NCI-H1092 treated with DMSO at 0.1 percent for 48 hours (cell line): ENCODE measurements around the gene HS3ST6.
"Not testable (repeated sequence)": the region's sequence is repeated elsewhere in the genome, so short reads cannot be mapped to it uniquely, and the experiment has no call there.

Experiments used
- DNase-seq: peaks from one replicate; lab custom pipeline; 2025; lab: John Stamatoyannopoulos, UW

HS3ST6 gene

DNA sequence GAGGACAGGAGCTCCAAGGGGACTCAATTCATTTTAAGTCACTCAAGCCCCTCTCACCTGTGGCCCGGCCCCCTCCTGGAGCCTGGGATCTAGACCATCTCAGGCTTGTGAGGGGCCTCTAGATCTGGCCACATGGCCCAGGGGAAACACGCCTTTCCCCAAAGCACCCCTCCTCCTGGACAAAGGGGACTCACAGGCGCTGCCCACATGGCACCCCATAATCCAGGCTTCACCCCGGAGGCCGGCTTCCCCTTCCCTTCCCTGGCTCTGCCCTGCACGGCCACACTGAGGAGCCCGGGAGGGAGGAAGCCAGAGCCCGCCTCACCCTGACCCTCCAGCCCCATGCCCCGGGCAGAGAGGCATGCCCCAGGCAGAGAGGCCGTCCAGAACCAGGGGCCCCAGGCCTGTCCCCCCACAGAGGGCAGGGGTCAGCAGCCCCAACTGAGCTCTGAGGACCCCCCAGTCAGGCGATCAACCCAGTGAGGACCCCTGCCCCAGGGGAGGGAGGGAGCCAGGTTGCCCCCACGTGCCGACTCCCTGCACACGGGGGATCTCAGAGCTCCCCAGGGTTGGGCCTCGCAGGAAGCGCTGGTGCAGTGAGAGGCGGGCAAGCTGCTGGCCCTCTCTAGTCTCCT lies 10.9 kb downstream of the HS3ST6 start:
- DNase-seq: no peak

DNA sequence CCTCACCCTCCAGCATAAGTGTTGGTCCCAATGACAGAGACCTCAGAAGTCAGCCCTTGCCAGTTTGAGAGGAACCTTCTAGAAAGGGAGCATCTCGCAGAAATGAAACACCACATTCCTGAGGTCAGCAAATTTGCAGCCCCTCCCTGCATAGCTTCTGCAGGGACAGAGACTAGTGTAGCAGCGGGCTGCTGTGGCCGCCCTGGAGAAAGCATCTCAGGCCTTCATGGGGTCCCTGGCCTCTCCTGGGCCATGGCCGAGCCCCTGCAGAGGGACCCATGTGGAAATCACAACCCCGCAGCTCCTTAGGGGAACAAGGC lies 11.4 kb downstream of the HS3ST6 start:
- DNase-seq: no peak

DNA sequence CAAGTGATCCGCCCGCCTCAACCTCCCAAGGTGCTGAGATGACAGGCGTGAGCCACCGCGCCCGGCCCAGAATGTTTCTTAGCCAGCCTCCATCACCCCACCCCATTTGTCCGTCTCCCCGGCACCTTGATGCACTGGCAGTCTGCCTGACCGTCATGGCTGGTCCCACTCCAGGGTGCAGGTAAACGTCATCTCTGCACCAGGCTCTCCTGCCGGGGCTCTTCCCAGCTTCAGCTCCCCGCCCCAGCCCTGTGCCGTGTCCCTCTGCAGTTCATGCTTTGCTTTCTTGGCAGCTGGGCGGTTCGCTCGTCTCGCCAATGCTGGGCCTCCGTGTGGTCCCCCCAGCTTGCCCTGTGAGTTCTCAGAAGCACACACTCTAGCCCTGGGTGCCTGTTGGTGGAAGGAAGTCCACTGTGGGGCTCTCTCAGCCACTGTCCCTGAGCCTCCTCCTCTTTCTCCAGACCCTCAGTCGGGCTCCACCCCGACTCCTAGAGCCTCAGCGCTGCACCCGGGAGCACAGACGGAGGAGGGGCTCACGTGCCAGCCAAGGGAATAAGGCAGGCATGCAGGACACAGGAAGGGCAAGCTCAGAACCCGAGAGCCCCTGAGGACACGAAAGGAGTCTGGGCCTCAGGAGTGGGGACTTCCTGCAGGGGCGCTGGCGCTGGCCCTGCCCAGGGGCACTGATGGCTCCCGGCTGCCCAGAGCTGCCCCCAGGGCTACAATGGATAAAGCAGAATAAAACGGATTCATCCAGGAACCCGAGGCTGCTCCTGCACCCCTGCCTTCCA lies 12.0 kb downstream of the HS3ST6 start:
- peak; percentile 42 for DNase-seq

DNA sequence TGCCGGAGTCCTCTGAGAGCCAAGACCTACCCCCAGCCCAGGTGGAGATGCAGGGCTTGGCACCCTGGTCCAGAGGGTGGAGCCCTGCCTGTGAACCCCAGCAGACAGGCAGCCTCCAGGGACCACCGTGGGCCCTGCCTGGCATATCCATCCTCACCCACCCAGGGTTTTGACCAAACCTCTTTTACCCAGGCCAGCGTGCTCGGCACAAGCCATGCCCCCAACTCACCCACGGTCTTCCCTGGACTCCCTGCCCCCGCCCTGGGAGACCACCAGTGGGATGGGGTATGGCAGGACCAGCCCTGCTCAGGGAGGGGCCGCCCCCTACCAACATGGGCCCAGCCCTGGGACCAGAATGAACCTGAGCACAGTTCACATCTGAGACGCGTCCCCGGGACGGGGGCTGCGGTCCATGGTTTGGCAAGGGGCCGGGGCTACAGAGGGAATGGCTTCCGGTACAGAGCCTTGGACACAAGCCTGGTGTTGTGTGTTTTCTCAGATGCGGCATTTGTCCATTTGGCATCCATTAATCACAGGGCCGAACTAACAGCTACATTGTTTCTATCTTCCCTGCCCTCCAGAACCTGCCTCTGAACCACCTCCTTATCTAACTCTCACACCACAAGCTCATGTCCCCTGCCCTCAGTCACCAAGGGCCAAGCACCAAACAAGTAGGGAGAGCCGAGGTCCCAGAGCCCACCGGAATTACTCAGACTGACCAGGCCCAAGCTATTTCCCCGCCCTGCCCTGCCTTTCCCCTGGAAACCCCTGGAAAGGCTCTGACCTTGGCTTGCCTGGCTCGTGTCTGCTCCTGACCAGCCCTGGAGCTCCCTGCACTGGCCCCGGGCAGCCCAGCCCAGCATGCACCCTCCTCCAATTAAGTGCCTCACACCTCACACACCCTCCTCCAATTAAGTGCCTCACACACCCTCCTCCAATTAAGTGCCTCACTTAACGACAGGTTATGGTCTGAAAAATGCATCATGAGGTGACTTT lies 14.1 kb downstream of the HS3ST6 start:
- no peak for DNase-seq

DNA sequence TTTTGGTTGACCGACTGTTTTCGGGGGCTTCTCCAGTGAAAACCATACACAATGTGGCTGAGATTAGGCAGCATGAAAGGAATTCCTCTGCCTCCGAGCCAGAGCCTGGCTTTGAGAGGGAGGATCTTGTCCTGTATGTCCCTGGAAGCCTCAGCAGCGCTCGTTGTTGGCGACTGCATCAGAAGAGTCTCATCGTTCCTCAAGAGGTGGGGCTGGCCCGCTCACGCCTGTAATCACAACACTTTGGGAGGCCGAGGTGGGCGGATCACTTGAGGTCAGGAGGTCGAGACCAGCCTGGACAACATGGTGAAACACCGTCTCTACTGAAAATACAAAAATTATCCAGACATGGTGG lies 15.0 kb downstream of the HS3ST6 start:
- no peak for DNase-seq

DNA sequence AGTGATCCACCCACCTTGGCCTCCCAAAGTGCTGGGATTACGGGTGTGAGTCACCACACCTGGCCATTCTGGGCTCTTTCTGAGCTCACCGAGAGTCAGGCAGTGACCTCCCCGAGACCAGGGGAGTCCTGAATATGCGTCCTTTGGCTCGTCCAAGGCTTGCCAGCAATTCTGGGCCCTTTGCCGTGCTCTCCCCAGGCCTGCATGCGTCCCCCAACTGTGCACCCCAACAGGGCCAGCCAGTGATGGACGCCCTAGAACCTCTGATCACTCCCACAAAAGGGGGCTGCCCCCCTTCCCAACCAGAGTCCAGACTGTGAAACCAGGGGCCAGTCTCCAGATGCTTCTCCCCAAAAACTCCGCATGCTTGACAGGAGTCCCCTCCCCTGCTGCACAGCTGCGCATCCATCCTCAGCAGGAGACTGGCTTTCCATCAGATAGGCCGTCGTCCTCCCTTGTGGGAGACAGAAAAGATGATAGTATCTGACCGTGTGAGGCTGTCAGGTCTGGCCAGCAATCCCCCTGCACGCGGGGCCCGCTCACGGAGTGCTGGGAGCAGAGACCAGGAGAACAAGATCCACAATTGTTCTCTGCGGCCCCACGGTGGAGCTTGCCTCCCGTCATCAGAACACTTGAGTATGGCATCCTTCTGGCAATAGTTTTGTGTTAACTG lies 15.5 kb downstream of the HS3ST6 start:
- DNase-seq: no peak

DNA sequence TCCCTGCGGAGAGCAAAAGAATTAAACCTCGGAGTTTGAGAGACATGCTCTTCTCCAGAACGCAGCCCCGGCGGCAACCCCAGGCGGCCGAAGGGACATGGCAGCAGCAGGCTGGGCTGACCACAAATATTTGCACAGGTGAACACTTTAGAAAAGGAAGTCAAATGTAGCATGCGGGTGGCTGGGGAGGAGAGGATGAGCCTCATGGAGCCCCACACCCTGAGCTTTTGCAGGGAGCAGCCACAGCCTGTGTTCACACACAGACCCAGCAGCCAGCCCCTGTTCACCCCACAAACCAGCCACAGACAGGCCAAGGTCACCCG lies 17.8 kb downstream of the HS3ST6 start:
- peak; percentile 92 for DNase-seq

DNA sequence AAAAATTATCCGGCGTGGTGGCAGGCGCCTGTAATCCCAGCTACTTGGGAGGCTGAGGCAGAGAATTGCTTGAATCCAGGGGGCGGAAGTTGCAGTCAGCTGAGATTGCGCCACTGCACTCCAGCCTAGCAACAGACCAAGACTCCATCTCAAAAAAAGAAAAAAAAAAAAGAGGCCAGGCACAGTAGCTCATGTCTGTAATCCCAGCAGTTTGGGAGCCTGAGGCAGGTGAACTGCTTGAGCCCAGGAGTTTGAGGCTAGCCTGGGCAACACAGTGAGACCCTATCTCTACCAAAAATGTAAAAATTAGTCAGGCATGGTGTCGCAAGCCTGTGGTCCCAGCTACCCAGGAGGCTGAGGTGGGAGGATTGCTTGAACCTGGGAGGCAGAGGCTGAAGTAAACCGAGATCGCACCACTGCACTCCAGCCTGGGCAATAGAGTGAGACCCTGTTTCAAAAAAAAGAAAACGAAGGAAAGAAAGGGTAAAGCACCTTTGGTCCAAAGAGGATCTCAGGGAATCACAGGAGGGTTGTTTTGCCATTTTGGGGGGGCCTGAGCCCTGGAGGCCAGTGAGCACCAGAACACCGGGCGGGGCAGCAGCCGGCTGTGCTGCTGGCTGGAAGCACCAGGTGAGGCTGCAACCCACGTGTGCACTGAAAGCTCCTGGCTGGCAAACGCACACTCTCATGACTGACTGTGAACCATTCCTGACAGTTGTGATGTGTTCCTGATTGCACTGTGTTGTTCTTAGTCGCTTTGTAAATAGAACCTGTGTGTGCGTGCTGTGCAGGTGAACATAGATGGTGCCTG lies 18.4 kb downstream of the HS3ST6 start:
- peak; percentile 92 for DNase-seq

DNA sequence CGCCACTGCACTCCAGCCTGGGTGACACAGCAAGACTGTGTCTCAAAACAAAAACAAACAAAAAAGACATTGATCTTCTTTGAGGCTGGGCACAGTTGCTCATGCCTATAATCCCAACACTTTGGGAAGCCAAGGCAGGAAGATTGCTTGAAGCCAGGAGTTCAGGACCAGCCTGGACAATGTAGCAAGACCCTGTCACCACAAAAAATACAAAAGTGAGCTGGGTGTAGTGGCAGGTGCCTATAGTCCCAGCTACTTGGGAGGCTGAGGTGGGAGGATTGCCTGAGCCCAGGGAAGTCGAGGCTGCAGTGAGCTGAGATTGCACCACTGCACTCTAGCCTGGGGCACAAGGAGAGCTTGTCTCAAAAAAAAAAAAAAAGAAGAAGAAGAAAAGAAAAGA lies 20.5 kb downstream of the HS3ST6 start:
- DNase-seq: not testable (repeated sequence)

DNA sequence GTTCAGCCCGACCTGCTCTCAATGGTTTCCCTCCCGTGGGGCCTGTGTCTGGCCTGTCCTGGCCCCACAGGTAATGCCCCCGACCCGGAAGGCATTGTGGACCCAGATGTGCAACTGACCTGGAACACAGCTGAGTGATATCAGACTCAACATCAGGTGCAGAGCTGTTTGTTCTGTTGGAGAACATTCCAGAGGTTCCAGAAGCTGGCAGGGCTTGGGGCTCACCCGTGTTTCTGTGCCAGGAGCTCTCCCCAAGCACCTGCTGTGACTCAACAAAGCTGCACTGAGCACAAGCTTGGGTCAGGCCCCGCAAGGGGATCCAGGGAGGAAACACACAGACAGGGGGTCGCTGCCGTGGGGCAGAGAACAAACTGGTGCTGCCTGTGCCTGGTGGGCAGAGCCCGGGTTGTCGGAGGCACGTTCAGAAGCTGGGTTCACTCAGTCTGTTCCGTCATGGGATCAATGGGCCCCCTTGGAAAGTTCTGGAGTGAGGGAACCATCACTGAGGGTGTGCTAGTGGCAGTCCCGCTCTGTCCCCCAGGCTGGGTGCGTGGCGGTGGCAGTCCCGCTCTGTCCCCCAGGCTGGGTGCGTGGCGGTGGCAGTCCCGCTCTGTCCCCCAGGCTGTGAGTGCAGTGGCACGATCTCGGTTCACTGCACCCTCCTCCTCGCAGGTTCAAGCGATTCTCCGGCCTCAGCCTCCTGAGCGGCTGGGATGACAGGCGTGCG lies 22.1 kb downstream of the HS3ST6 start:
- DNase-seq: no peak

DNA sequence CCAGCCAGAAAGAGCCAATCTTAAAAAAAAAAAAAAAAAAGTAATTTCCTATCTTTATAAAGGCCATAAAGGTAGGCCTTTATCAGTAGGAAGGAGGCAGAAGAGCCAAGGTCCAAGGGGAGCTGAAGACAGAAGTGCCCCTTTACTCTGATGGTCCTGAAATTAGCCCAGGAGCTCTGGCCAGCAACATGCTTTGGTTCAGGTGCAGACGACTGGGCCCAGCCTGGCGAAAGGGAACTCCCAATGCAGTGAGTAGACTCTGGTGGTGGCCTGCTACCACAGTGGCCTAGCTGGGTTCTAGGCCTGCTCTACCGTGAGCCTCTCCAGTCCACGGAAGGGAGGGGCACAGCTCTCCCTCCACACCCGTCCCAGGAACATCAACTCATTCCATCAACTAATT lies 23.1 kb downstream of the HS3ST6 start:
- no peak for DNase-seq

DNA sequence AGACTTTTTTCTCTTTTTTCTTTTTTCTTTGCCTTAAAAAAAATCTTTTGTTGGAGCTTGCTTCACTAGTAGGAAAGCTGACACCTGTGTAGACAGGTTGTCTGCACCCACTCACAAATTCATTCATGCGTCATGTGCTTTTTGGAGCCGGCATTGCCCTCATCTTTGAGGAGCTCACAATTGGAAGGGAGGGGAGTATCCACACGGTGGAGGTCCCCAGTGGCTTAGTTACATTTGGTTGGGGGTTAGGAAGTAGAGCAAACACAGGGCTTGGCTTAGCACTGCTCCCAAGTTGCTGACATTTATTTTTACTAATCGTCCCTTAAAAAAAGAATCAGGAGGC lies 27.5 kb downstream of the HS3ST6 start:
- peak; percentile 45 for DNase-seq

DNA sequence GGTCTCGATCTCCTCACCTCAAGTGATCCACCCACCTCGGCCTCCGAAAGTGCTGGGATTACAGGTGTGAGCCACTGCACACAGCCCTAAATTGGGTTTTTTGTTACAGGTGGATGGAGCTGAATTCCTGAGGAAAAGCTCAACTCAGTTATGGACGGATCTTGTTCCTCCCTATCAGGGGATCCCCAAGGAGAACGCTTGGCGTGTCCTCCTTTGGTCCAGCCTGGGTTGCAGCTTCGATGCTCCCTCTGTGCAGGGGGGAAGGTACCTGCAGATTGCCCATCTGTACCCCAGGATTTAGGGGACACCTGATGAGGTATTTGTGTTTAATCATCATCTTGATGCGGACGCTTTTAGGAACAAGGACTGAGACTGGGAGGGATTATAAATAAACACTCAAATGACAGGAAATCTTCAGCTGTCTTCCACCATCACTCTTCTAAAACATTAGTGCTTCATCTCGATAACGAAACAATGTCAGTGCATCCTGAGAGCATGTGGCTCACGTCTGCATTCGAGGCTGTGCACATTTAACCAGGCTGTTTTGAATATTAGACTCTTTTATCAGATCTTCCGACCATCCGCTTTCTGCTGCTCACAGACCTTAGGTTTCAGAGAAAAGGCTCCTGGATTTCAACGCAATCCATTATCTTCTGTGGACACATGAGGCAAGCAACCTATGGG lies 28.0 kb downstream of the HS3ST6 start:
- no peak for DNase-seq

DNA sequence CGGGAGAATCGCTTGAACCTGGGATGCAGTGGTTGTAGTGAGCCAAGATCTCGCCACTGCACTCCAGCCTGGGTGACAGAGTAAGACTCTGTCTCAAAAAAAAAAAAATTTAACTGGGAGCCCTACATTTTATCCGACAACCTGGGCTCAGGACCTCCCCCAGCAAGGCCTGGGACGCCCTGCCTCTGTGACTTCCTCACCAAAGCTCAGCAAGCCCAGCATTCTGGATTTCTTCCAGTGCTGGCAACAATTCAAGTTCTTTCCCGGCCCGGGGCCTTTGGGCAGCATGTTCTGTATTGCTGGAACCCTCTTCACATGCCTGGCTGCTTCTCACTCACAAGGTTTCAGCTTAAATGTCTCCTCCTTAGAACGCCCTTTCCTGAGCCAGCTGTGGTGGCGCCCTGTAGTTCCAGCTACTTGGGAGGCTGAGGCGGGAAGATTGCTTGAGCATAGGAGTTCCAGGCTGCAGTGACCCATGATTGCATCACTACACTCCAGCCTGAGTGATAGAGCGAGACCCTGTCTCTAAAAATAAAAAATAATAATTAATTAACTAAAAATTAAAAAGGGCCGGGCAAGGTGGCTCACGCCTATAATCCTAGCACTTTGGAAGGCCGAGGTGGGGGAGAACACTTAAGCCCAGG lies 30.4 kb downstream of the HS3ST6 start:
- DNase-seq: no peak

DNA sequence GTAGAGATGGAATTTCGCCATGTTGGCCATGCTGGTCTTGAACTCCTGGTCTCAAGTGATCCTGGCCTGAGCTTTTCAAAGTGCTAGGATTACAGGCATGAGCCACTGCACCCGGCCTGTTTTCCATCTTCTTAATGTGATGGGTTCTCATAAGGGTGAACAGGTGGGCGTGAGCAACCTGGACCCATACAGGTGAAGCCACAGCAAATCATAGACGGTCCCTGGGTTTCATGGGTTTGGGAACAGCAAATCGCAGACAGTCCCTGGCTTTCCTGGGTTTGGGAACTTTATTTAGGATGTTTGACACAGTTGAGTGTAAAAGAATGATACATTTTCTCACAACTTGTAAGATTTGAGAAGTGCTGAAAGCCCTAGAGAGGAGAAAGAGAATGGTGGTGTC lies 33.3 kb downstream of the HS3ST6 start:
- no peak for DNase-seq

DNA sequence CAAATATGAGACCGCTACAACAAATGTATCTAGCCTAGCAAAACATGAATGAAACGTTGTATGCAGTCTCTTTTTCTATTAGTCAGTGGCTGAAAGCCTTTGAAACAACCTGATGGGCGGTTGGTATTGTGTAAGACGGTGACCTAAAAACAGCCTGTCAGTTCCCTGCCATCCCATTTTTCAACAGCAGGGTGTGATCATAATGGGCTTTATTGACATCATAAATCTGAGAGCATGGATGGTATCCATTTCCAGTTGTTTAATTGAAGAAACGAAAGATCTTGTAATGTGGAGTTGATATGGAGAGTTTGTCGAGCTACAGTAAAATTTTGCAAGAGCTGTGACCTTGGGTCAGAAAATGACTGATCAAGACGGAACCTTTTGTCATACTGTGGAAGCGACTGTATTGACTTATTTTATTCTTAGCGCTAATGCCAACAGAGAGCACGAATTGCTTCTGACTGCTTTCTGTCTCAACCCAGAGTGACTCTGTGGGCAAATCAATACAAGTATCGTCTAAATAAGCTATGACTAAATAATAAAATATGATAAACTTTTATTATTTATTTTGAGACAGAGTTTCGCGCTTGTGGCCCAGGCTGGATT lies 34.0 kb downstream of the HS3ST6 start:
- no peak for DNase-seq

DNA sequence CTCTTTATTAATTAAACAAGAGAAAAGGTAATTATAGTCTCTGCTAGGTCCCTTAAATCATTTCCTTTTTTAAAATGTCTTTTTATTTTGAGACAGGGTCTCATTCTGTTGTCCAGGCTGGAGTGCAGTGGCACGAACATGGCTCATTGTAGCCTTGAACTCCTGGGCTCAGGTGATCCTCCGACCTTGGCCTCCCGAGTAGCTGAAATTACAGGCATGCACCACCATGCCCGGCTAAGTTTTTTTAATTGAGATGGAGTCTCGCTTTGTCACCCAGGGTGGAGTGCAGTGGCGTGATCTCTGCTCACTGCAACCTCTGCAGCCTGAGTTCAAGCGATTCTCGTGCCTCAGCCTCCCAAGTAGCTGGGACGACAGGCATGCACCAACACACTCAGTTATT lies 37.0 kb downstream of the HS3ST6 start:
- DNase-seq: not testable (repeated sequence)

DNA sequence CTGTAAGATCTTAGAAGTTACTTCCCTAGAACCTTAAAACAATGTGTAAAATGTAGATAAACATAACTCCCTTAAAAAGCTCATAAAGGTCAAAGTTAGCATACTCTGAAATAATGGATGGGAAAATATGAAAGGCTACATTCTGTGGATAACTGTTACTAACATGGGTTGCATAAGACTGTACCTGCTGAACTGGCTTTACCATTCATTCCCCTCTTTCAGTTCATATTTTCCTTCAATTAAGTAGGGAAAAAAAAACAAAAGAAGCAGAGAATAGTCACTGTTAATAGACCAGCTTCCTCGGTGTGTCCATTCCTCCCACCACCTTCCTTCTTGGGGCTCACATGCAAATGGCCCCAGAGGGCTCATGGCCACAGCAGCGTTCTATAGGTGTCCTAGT lies 38.7 kb downstream of the HS3ST6 start:
- no peak for DNase-seq

DNA sequence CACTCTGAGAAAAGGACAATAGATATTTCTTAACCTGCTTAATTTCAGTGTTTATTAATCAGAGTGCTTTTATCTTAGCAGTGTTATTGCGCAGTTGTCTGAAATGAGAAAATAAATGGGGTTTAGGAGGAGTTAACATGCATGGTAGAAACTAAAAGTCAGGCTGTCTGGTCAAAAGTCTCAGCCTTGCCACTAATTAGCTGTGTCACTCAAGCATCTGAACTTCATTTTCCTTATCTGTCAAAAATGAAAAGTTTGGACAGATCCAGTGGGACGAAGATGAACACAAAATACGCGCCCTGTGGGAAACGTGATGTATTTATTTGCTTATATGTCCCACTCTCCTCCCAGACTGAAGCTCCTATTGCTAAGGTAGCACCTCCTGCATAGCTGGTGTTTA lies 40.0 kb downstream of the HS3ST6 start:
- DNase-seq: no peak

DNA sequence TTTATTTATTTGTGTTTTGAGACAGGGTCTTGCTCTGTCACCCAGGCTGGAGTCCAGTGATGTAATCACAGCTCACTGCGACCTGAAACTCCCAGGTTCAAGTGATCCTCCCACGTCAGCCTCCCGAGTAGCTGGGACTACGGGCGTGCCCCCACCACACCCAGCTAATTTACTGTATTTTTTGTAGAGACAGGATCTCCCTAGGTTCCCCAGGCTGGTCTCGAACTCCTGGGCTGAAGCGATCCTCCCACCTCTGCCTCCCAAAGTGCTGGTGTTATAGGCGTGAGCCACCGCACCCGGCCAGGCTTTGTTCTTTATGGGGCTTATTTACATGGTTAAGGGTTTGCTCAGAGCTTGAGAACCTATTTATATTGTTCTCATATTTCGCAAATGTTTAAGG lies 40.4 kb downstream of the HS3ST6 start:
- DNase-seq: no peak
